K562 (cell line): ENCODE results near the gene SDS.

Experiments used
- BACH1 ChIP-seq: fragments of 200-800 bp; sonication (Bioruptor generic); IDR thresholded peaks from 2 replicates; pipeline ENCODE4 v1.6.1; 2016; ENCODE audit warnings: missing genetic modification characterization, missing compliant biosample characterization
- BHLHE40 ChIP-seq: IDR thresholded peaks from 2 replicates; pipeline ENCODE4 v1.6.1; 2011; ENCODE audit warnings: low read length, improper control_type of control experiment
- CBX5 ChIP-seq: IDR thresholded peaks from 2 replicates; pipeline ENCODE4 v1.6.1; 2014; ENCODE audit warnings: low read depth, borderline replicate concordance
- FOS ChIP-seq: IDR thresholded peaks from 3 replicates; pipeline ENCODE4 v1.6.1; 2011; ENCODE audit not compliant: insufficient read length; ENCODE audit errors: extremely low read depth
- JUND ChIP-seq, 2 experiments: IDR thresholded peaks; 2 replicates in 1 of 2; 3 replicates in 1 of 2; pipeline ENCODE4 v1.6.1; 2011; ENCODE audit warnings: borderline replicate concordance in 2 of 2, low read depth in 2 of 2, low read length in 2 of 2, improper control_type of control experiment in 1 of 2, missing biosample characterization in 1 of 2, missing genetic modification characterization in 1 of 2, missing genetic modification reagents in 1 of 2
- MAFK ChIP-seq: IDR thresholded peaks from 2 replicates; pipeline ENCODE4 v1.6.1; 2011; ENCODE audit warnings: low read length, improper control_type of control experiment
- POLR2A ChIP-seq: fragments of 450-650 bp; conservative IDR thresholded peaks from 2 replicates; pipeline ENCODE4 v1.6.1; 2016
- ZBTB7A ChIP-seq: IDR thresholded peaks from 2 replicates; pipeline ENCODE4 v1.6.1; 2011; ENCODE audit warnings: low read depth, mild to moderate bottlenecking, low read length, moderate library complexity, borderline replicate concordance; ENCODE audit not compliant: control insufficient read depth
- ZFP30 ChIP-seq: fragments of 250-450 bp; sonication (Bioruptor Pico); IDR thresholded peaks from 2 replicates; pipeline ENCODE4 v1.8.0; 2022; ENCODE audit warnings: moderate library complexity, mild to moderate bottlenecking, inconsistent platforms, borderline replicate concordance
- TF ChIP-seq, protein P1 (sequence below): IDR thresholded peaks from 2 replicates; pipeline ENCODE4 v1.6.1; 2012; ENCODE audit warnings: low read depth, low read length, improper control_type of control experiment, borderline replicate concordance
- TF ChIP-seq, protein P2 (sequence below), 3 experiments: IDR thresholded peaks in 2 of 3; conservative IDR thresholded peaks in 1 of 3; 2 replicates each; pipeline ENCODE4 v1.5.1; 2011 to 2012; ENCODE audit warnings: low read length in 3 of 3, mild to moderate bottlenecking in 3 of 3, control low read depth in 2 of 3, improper control_type of control experiment in 1 of 3, inconsistent platforms in 1 of 3, low read depth in 1 of 3, mixed read lengths in 1 of 3, moderate library complexity in 1 of 3; ENCODE audit not compliant: insufficient read depth in 2 of 3
- TF ChIP-seq, protein P3 (sequence below): fragments of 450-650 bp; IDR thresholded peaks from 2 replicates; pipeline ENCODE4 v1.6.1; 2016; ENCODE audit warnings: low read depth
- TF ChIP-seq, protein P4 (sequence below): sonication (generic); formaldehyde crosslinking; IDR thresholded peaks from 2 replicates; pipeline ENCODE4 v1.9.0; 2022; ENCODE audit warnings: mild to moderate bottlenecking, missing genetic modification reagents

DNA sequence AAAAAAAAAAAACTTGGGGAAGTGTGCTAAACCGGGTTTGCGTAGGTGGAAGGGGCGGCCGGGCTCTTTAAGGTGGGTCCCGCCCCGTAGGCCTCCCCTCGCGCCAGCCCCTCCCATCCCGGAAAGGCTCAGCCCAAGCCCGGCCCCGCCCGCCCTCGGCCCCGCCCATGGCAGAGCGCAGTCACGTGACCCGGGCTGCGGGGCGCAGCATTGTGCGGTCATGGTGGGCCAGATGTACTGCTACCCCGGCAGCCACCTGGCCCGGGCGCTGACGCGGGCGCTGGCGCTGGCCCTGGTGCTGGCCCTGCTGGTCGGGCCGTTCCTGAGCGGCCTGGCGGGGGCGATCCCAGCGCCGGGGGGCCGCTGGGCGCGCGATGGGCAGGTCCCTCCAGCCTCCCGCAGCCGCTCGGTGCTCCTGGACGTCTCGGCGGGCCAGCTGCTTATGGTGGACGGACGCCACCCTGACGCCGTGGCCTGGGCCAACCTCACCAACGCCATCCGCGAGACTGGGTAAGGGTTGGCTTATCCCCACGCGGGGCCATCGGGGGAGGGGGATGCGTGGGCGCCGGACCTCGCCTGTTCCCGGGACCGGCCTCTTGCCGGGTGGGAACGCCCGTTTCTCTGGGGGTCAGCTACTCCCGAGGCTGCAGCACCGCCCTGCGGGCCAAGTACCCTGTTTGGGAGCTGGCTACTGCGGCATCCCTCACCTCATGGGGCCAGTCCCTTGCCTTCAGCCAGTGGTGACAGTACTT lies 45.1 kb downstream of the SDS start, which contains the start of gene PLBD2:
- TF ChIP-seq, protein P1, sequence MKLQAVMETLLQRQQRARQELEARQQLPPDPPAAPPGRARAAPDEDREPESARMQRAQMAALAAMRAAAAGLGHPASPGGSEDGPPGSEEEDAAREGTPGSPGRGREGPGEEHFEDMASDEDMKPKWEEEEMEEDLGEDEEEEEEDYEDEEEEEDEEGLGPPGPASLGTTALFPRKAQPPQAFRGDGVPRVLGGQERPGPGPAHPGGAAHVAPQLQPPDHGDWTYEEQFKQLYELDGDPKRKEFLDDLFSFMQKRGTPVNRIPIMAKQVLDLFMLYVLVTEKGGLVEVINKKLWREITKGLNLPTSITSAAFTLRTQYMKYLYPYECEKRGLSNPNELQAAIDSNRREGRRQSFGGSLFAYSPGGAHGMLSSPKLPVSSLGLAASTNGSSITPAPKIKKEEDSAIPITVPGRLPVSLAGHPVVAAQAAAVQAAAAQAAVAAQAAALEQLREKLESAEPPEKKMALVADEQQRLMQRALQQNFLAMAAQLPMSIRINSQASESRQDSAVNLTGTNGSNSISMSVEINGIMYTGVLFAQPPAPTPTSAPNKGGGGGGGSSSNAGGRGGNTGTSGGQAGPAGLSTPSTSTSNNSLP, result no peak
- TF ChIP-seq, protein P2, sequence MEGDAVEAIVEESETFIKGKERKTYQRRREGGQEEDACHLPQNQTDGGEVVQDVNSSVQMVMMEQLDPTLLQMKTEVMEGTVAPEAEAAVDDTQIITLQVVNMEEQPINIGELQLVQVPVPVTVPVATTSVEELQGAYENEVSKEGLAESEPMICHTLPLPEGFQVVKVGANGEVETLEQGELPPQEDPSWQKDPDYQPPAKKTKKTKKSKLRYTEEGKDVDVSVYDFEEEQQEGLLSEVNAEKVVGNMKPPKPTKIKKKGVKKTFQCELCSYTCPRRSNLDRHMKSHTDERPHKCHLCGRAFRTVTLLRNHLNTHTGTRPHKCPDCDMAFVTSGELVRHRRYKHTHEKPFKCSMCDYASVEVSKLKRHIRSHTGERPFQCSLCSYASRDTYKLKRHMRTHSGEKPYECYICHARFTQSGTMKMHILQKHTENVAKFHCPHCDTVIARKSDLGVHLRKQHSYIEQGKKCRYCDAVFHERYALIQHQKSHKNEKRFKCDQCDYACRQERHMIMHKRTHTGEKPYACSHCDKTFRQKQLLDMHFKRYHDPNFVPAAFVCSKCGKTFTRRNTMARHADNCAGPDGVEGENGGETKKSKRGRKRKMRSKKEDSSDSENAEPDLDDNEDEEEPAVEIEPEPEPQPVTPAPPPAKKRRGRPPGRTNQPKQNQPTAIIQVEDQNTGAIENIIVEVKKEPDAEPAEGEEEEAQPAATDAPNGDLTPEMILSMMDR (IDR thresholded peaks at IDR 0.05 in 2 of 3, conservative IDR thresholded peaks at IDR 0.05 in 1 of 3; ENCODE audit: insufficient read depth in 2 of 3, low read depth in 1 of 3, low read length in 3 of 3), result peak in 2 of 3 experiments; percentile 17 to 24; a peak in 3 of 6 replicates
- no peak; the same call in none of the 2 replicates for TF ChIP-seq POLR2A
- TF ChIP-seq, protein P3, sequence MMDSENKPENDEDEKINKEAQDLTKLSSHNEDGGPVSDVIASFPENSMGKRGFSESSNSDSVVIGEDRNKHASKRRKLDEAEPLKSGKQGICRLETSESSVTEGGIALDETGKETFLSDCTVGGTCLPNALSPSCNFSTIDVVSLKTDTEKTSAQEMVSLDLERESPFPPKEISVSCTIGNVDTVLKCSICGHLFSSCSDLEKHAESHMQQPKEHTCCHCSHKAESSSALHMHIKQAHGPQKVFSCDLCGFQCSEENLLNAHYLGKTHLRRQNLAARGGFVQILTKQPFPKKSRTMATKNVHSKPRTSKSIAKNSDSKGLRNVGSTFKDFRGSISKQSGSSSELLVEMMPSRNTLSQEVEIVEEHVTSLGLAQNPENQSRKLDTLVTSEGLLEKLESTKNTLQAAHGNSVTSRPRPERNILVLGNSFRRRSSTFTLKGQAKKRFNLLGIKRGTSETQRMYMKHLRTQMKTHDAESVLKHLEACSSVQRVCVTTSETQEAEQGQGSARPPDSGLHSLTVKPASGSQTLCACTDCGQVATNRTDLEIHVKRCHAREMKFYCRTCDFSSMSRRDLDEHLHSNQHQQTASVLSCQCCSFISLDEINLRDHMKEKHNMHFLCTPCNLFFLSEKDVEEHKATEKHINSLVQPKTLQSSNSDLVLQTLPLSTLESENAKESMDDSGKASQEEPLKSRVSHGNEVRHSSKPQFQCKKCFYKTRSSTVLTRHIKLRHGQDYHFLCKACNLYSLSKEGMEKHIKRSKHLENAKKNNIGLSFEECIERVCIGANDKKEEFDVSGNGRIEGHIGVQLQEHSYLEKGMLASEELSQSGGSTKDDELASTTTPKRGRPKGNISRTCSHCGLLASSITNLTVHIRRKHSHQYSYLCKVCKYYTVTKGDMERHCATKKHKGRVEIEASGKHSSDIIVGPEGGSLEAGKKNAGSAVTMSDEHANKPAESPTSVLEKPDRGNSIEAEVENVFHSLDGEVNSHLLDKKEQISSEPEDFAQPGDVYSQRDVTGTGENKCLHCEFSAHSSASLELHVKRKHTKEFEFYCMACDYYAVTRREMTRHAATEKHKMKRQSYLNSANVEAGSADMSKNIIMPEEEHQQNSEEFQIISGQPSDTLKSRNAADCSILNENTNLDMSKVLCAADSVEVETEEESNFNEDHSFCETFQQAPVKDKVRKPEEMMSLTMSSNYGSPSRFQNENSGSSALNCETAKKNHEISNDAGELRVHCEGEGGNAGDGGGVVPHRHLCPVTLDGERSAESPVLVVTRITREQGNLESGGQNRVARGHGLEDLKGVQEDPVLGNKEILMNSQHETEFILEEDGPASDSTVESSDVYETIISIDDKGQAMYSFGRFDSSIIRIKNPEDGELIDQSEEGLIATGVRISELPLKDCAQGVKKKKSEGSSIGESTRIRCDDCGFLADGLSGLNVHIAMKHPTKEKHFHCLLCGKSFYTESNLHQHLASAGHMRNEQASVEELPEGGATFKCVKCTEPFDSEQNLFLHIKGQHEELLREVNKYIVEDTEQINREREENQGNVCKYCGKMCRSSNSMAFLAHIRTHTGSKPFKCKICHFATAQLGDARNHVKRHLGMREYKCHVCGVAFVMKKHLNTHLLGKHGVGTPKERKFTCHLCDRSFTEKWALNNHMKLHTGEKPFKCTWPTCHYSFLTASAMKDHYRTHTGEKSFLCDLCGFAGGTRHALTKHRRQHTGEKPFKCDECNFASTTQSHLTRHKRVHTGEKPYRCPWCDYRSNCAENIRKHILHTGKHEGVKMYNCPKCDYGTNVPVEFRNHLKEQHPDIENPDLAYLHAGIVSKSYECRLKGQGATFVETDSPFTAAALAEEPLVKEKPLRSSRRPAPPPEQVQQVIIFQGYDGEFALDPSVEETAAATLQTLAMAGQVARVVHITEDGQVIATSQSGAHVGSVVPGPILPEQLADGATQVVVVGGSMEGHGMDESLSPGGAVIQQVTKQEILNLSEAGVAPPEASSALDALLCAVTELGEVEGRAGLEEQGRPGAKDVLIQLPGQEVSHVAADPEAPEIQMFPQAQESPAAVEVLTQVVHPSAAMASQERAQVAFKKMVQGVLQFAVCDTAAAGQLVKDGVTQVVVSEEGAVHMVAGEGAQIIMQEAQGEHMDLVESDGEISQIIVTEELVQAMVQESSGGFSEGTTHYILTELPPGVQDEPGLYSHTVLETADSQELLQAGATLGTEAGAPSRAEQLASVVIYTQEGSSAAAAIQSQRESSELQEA, result no peak
- TF ChIP-seq, protein P4, sequence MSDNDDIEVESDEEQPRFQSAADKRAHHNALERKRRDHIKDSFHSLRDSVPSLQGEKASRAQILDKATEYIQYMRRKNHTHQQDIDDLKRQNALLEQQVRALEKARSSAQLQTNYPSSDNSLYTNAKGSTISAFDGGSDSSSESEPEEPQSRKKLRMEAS (CRISPR knock-in tag), result peak; percentile 58
- peak; percentile 93 for TF ChIP-seq BHLHE40
- no peak for TF ChIP-seq BACH1 (tag)
- TF ChIP-seq ZFP30 (CRISPR knock-in tag), result no peak
- no peak for TF ChIP-seq CBX5
- peak; percentile 8; the same call in 1 of the 2 replicates for TF ChIP-seq JUND (IDR thresholded peaks at IDR 0.05; ENCODE audit: borderline replicate concordance, low read depth, low read length)
- TF ChIP-seq JUND (tag; IDR thresholded peaks at IDR 0.05; ENCODE audit: borderline replicate concordance, low read depth, low read length), result no peak
- no peak for TF ChIP-seq FOS
- TF ChIP-seq MAFK, result no peak
- peak; percentile 68; the same call in 1 of the 2 replicates for TF ChIP-seq ZBTB7A
